ENCODE data around the gene ATXN1L.
"Not testable (repeated sequence)": the region's sequence is repeated elsewhere in the genome, so short reads cannot be mapped to it uniquely, and the experiment has no call there.

Gene ATXN1L

DNA sequence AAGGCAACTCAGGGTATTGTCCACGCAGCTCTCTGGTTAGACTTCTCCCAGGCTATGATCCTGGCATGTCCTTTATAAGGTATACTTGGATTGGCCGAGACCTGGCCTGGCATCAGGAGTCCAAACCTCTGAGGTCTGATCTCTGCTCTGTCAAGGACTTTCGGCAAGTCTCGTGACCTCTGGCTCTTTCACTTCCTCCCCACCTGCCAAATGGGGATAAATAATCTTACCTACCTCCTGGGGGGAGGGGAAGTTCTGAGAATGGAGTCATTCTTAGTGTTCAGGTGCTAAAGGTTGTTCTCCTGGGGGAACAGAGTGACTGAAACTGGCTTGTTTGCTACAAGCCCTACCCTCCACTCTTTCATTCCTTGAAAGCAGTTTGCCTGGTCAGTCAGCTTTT, 7.6 kb downstream of the ATXN1L start:
- DNase-seq, result no peak

DNA sequence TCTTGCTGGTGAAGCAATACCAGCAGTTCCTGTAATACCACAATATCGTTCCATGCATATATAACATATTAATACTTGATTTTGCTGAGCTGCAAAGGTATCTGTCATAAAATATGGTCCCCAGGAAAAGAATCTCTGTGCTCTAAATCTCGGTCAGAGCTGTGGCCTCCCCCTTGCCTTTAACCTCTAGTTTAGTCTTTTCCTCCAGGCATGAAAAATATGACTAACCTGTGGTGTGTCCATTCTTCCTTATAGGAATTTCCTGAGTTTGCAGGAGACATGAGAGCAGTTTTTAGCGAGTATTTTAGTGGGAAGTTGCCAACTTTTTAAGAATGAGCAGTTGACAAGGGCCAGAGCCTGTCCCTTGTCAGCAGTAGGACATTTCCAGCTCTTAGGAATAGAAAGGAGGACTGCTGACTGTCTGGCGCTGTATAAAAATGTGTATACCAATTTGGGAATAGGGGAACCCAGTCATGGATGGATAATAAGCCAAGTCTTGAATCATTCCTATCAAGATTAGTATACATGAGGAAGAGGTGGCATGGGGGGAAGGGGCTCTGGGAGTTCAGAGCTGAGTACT, 8.7 kb downstream of the ATXN1L start:
- DNase-seq, result no peak

DNA sequence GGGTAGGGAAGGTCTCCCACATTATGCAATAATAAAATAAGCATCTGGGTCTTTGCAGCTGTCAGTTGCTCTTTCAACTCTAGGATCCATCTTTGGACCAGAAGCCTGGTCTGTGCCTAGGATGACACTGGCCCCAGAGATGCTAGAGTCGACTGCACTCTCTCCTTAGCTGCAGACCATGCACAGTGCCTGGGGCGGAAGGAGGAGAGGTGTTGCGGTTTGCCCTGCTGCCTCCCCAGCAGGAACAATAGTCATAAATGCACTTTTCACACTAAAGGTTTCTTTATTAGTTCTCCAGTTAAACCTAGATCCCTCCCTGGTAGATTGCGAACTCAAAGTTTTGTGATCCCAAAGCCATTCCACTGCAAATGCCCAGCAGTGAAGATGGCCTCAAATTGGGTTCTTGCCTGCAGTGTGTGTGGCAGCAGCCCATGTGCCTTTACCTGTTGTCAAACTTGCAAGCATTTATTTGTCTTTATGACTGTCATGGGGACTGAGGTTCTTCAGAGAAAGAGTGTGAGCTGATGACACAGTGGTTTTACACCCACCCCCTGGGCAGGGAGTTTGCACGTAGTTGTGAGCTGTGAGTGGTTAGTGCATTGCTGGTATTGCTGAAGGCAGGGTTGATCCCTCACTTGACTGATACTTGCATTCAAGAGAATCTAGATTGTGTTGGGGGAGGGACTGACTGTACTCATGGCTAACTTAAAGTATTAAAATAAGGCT, 10.3 kb downstream of the ATXN1L start:
- no peak for DNase-seq

DNA sequence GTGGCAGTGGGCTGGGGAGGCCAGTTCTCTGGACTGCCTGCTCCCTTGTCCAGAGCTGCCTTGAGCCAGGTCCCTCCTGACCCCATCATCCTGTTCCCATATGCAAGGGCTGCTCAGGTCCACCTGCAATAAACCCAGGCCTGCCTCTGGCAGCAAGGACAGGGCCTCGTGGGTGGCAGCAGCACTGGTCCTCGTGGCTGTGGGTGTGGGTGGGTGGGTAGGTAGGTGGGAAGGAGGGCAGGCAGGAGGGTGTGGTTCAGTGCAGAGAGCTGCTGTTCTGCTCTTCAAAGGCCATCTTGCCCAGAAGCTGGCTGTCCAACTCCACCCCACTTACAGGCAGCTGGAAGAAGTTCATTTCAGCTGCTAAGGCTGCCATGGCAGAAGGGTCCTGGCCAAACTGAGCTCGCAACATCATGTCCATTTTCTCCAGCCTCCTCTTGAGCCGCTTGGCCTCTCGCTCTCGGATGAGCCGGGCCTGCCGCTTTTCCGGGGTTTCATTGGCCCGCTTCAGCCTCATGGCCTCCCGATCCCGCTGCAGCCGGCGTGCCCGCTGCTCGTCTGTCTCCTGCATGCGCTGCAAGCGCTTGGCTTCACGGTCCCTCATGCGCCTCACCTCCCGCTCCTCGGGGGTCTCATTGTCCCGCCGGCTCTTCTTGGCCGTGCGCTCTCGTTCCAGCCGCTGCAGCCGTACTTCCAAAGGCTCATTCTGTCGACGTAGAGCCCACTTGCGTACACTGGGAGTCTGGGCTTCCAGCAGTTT, 14.2 kb downstream of the ATXN1L start:
- DNase-seq, result no peak

DNA sequence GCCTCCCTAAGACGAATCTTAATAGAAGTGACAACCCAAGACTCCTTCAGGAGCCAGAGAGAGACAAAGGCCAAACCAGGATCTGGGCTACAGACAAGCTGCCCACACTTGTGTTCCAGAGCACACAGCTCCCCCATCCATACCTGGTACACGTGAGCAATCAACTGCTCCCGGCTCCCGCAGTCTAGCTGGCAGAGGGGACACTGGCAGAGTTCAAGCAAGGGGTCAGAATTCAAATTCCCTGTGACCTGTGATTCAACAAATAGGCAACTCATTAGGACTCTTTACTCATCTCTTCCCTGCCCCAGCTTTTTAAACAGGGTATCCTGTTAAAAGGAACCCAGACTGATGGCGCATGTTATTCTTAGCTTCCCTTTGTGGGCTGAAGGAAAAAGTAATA, 18.2 kb downstream of the ATXN1L start:
- no peak for DNase-seq

DNA sequence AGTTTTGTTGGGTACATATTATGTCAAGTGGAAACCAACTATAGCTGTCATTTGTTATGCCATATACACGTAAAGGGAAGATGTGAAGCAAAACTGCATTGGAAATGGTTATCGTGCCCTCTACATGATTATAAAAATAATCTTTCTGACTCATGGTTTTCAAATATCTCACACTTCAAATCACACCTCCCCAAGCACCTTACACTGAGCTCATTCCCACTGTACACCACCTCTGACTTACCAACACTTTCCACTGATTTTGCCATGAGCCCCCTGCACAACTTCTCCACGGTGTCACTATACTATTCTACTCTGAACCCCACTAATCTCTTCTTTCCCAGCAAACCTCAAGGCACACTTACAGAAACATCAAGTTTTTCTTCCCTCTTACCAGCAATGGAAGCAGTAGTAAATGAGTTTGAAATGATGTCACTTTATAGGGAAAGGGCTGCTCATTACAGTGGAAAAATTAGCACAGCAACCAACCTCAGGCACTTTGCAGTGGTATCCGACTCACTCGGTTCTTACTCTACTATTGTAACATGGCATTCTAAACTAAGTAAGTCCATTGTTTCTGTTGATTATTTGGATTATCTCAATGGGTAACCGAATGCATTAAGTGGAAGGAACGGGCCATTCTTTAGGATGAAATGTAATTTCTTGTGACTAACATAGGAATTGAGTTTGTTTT, 19.5 kb downstream of the ATXN1L start:
- no peak for DNase-seq

DNA sequence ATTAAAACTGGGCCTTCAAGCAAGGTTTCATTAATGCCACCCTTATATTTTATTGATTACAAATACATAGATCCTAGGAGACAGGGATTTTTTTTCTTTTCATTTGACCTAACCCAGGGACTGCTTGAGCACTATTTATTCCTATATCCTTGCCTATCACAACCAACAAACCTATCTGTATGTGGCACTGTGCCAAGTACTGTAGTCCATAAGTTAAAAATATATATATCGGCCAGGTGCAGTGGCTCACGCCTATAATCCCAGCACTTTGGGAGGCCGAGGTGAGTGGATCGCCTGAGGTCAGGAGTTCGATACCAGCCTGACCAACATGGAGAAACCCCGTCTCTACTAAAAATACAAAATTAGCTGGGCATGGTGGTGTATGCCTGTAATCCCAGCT, 21.4 kb downstream of the ATXN1L start:
- not testable (repeated sequence) for DNase-seq

DNA sequence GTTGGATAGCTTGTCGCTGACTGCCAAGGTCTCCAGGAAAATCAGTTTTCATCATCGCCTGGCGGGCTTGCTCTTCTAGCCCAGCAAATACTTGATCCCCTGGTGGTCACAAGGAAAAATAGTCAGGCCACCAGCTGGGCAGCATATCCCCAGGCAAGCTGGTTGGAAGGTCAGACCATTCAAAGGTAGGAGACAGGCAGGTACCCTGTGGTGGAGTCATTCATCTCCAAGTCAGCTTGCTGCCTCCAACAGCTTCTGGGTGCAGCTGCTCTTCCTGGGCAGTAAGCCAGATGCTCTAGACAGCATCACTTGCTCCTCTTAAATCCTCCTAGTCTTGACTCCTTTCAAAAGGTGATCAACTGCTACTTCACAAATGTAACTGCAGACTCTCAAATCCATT, 22.2 kb downstream of the ATXN1L start:
- no peak for DNase-seq

DNA sequence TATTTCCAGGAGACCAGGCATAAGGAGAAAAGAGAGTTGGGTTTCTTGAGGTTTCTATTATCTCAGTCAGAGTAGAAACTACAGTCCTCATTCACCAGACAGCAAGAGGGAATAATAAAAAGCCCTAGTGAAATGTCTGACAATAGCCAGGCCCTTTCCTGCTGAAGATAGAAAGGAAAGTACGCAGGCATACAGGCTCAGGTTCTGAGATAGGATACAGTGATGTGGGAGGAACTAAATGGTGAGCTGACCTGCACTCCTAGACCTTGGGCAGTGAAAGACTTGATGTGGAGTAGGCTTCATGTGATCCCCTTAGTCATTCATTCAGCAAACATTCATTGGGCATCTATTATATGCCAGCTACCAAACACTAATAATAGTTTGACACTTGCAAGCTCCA, 23.3 kb downstream of the ATXN1L start:
- DNase-seq, result no peak

DNA sequence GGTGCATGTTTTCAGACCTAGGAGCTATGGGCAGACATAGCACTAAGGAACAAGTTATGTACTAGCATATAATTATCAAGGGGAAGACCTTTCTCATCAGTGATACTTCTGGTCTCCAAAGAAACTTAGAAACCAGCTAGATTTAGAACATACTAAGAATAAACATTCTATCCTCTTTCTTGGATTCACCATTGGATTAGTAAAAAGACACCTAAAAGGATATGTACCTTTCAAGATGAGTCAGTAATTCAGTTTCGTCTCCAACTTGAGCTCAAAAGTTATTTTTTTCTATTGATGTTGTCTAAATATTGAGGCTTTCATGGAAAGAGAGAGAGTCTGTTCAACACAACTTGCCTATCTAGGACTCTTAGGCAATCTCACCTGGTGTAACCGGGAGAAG, 25.0 kb downstream of the ATXN1L start:
- DNase-seq, result no peak

DNA sequence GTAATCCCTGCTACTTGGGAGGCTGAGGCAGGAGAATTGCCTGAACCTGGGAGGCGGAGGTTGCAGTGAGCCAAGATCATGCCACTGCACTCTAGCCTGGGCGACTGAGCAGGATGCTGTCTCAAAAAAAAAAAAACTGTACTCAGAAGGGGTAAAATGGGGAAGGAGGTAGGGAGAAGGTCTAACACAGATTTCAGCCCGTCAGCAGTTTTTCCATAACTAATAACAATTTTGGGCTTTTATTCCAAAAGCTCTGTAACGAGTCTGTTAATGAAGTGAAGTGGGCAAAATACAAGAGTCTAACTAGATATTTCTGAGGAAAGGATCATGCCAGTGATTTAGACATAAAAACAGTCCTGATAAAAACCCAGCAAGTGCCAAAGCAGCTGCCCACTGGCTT, 27.4 kb downstream of the ATXN1L start:
- DNase-seq, result no peak

DNA sequence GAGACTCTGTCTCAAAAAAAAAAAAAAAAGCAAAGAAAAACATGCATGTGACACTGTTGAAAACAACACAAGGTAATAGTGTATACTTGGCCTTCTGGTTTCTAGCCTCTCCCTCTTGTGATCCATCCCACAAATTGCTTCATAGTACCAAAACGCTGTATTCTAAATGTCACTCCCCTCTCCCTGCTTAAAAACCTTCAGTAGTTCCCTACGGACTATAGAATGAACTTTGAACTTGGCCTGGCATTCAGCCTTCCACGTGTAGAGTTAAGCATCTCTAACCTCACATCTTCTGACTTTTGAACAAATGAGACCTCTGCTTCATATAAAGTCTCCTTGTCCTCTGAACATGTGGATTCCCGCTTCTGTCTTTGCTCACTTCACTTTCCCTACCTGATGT, 33.1 kb downstream of the ATXN1L start:
- no peak for DNase-seq

DNA sequence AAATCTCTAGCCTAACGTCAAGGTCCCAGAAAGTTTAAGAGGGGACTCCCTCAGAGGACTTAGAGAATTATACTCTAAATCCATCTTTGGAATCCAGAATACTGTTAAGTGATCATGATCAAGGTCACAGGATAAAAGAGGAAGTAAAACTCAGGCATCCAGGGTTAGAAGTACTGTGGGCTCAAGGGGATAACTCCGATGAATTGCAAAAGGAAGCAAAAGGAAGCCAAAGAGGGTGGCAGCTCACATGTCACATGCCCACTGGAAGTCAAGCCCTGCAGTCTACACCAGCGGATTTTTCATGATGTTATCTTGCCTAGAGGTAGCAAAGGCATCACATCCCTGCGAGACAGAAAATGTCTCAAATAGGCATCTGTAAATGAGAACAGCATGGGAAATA, 34.4 kb downstream of the ATXN1L start:
- no peak for DNase-seq

DNA sequence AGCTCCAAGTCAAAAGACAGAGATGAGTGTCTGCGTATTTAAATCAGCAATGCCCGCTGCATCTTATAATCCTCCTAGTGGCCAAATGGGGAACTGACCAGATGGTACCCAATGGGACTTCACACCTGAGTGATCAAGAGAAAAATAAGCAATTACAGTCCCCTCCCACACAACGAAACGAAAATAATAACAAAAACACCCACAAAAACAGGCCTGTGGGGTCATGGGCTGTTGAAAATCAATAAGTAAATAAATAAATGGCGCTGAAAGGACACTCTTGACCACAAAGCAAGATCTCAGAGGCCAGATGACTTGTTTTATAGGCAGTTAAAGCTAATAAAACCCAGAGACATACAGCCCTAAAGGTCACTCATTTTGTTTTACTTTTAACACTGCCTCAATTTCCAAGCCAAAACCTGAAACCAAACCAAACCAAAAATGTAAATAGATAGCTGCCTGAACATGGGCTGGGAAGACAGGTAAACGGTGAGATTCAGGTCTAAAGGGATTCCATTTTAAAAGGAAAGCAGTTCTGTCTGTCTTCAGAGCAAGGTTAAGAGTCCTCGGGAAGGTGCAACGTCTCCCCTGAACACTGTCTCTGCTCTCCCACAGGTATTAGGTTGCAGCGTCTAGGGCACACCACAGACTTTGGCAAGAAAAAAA, 36.9 kb downstream of the ATXN1L start:
- peak; percentile 69 for DNase-seq

DNA sequence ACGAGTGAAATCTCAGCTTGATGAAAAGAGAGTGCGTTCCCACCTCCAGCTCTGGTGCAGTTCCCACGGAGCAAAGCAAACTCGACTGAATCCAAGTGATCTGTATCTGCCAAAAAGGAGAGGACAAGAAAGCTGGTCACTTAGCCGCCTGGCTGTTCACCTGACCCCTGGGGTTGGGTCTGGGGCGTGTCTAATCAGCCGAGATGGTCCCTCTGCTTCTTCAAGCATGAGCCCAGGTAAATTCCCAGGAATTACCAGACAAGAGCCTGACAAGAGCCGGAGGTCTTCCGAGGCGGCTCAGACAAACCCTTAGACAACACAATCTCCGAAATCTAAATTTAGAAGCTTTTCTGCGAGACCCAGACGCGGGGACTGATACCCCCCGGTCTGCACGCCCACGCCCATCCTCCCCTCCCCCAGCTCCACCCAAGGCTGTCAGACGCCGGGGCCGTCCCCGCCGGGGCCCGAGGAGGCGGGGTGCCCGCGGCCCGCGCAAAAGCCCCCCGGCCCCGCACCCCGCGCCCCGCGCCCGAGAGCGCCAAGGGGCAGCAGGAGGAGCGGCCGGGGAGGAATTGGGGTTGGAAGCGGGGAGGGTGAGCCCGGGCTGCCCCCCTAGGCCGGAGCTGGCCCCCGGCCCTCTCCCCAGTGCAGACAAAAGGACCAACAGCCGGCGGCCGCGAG, 37.5 kb downstream of the ATXN1L start:
- DNase-seq, result peak; percentile 76

DNA sequence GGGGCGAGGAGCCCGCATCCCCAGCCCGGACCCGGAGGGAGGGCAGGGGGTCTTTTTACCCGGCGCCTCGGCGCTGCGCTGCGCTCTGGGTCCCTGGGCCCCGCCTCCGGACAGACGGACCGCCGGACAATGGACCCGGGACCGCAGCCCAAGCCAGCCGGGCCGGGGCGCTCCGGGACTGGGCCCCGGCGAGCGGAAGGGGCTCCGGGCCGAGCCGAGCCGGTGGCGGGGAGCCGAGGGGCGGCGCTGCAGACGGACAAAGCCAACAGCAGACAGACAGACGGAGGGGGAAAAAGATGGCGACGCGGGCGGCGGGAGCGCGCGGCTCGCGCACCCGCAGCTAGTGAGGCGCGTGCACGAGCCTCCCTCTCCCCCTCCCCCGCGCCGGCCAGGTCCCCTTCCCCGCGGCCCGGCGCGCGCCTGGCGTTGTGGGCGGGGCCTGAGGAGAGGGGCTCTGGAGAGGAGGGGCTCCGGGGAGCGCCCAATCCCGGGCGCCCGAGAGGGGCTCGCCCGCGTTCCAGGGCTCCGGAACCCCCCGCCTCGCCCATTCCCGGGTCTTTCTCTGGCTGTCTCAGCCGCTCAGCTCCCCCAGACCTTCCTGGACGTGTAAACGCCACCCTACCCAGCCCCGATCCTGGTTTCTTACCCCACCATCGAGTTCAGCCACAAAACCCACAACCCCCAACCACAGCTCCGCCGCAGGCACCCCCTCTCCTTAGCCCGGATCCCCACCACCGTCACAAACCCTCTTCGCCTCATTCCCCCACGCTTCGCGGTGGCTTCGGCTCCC, 38.3 kb downstream of the ATXN1L start, which contains the start of gene ZNF821:
Gene ZNF821 (minus strand): TSS at position 334 of the 790 bp plus-strand sequence. CDS start 4,236 bp downstream, outside the sequence.
- peak; percentile 65 for DNase-seq

DNA sequence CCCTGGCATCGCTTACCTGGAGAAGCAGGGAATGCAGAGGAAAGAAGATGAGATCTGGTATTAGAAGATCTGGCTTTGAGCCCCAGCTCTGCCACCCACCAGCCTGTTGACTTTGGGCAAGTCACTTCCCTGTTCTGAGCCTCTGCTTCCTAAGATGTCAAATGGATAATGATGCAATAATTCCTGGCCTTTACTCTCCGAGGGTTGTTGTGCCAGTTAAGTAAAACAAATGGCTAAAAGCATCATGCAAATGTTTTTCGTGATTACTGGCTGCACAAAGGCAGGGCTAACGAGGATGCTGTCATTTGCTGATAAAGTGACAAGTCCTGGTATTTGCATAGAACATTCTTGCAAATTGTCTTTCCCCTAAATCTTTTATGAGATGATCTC, 39.5 kb downstream of the ATXN1L start:
- no peak for DNase-seq

DNA sequence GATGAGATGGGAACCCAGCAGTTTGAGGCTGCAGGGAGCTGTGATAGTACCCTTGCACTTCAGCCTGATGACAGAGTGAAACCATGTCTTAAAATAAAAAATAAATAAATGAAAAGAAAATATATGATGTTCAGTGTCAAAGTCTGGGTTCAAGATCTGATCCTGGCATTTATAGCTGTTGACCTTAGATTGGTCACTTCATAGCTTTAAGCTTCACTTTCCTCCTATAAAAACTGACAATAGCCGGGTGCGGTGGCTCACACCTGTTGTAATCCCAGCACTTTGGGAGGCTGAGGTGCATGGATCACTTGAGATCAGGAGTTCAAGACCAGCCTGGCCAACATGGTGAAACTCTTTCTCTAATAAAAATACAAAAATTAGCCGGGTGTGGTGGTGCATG, 43.4 kb downstream of the ATXN1L start:
- no peak for DNase-seq

DNA sequence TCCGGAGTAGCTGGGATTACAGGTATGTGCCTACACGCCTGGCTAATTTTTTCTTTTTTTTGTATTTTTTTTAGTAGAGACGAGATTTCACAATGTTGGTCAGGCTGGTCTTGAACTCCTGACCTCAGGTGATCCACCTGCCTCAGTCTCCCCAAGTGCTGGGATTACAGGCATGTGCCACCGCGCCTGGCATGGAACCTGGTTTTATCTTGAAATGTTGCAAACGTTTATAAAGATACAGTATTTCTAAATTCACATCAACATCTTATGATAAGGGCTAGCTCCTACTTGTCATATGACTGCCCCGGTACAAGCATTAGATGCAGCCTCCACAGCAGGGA, 48.1 kb downstream of the ATXN1L start:
- DNase-seq, result no peak

DNA sequence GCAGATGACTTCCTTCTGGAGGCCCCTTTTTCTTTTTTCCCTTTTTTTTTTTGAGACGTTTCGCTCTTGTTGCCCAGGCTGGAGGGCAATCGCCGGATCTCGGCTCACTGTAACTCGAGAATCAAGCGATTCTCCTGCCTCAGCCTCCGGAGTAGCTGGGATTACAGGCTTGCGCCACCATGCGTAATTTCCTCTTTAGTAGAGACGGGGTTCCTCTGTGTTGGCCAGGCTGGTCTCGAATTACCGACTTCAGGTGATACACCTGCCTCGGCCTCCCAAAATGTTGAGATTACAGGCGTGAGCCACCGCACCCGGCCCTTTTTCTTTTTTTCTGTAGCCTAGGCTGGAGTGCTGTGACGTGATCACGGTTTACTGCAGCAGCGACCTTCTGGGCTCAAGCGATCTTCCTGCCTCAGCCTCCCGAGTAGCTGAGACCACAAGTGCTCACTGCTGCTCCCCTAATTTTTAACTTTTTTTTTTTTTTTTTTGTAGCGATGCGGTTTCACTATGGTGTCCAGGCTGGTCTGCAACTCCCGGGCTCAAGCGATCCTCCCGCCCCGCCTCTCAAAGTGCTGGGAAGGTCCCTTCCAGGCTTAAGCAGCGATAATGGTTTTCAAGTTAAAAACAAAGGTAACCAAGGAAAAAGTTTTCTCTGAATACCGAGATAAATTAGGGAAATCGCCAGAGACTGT, 48.6 kb downstream of the ATXN1L start:
- peak; percentile 27 for DNase-seq
